Fibroblast of upper back skin (primary cell): ENCODE data around the gene RHBDD1.
A peak's percentile ranks its signal among the peaks of the same experiment; 100 is the strongest.
"Not testable (repeated sequence)": the region's sequence is repeated elsewhere in the genome, so short reads cannot be mapped to it uniquely, and the experiment has no call there.

Source experiments
- DNase-seq: peaks from one replicate; pipeline ENCODE4 v3.0.0-alpha.2; 2013

The RHBDD1 gene

DNA sequence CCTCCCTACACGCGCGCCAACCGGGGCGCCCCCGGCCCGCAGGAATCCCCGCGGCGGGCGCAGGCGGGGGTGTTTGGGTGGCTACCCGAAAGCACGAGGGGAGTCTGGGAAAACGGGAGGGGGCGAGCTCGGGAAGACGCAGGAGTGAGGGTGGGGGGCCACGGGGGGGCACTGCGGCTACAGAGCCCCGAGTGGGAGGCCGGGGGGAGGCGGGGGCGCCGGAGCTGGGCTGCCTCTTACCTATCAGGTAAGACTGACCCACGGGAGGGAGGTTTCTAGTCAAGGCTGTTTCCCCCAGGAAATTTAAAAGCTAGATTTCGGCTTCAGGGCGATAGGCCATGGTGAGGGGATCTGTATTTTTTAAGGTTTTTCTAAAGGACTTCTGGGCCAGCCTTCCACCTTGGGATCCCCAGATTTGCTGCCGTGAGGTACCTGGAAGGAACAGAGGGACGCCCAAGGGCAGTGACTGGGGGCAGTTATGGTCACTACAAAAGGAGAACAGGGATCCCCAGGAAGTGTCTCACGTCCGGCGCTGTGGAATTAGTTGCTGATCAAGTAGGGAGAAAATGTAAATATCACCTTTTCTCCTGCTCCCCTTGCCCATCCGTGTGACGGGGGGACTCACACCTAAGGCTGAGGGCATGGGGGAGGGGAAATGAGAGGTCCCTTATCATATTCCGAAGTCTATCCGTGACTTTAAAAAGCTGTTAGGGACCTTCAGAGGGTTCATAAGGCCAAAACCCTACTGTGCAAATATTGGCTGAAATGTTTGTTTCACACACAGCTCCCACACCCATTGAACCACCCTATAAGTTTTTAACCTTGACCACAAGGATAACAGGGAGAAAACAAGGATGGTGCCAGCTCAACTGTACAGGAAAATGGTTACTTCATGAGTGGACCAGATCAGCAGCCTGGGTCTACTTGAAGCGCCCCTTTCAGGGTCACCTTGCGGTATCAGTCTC lies 35.6 kb upstream of the RHBDD1 start:
- no peak for DNase-seq

DNA sequence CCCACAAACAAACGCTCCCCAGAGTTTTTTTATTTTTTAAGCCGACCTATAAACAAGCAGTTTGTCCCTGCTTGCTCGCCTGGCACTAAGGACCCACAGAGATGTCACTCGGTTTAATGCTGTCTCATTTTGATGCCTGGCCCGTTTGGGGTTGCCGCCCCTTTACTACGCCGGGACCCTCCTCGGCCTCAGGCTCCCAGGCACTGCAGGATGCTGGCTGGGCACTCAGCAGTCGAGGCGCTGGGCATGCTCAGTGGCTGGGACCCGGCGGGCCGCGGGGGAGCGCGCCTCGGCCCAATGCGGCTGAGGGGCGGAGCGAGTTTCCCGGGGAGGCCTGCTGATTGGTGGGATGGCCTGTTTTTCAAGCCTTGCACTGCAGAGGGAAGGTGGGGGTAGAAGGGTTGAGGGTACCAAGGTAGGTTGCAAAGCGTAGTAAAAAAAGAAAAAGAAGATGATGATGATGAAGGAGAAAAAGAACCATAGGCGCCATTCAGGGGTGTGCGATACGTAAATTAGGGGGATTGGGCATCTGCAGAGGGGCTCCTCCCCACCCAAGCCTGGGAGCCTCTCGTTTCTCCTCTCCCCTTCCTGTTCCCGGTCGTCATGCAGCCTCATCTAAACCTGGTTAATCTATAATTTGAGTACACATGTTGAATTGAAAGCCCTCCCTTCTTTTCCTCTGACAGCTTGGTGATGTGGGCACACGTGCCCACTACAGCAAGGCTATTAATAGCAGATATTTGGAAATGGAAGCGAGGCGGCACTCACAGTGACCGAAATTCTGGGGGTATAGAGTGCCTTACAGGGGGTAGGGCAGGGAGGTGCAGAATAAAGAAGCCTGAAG lies 34.7 kb upstream of the RHBDD1 start:
- peak; percentile 62 for DNase-seq

DNA sequence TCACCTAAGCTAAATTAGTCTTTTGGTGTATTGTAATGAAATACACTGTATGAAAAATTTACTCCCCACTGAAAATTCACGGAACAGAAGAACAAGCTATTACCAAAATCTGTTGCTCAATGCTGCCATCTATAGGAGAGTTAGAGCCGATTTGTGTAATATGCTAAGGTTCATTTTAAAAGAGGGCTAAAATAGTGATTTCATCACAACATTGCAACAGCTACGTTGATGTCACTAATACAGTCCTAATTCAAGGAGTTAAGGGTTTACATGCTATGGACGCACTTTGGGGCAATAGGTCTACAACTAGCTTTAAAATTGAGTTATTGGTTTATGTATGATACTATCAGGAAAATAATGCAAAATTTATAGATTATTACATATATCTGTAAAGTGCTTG lies 33.3 kb upstream of the RHBDD1 start:
- DNase-seq, result peak; percentile 84

DNA sequence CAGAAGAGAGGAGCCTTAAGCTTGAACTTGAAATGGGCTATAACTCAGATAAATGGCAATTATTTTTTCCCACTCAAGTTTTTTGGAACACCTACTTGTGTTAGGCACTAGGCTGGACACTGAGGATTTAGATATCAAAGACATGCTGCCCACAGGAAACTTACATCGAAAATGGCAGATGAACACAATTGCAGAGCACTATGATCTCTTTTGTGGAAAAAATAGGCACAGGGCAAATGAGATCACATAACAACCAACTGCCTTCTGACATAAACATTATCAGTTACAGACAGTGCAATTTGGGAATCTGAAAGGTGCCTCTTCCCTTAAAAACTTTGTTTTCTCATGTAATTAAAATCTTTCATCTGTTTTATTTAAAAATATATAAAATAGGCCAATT lies 32.4 kb upstream of the RHBDD1 start:
- no peak for DNase-seq

DNA sequence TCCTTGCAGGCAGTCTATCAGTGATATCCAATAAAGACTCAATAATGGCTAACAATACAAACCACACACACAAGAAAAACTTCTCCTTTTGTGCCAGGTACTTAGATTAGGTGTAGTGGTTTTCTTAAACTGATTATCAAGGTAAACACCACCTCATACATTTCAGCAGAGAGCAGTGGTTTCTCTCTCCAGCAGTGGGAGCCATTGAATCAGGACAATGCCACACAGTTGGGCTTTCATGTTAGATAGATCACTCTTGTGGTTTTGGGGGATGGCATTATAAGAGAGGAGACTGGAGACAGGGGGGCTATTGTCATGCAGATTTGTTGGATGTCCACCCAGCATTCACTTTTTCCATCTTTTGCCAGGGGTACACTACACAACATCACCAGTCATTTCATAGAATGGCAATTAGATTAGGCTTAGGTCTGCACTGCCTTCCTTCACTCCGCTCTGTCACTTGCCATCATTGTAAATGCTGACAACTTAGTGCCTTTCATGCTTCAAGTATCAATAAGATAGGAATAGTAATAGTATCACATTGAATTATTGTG lies 22.6 kb upstream of the RHBDD1 start:
- DNase-seq, result no peak

DNA sequence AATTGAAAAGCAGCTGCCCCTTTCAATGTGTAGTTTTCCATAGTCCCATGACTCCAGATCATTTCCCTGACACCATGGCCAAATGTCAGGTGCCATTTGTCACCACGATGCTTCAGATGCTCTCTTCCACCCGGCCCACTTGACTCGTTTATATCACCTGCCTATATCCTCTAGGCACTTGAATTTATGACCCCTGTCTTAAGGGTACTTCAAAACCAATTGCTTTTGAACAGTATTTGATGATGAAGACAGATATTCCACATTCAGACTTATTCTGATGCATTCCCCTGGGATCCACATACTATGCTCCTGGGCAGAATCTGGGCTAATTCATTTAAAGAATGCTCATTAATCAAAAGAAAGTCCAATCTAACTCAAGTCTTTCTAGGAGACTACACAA lies 16.9 kb upstream of the RHBDD1 start:
- no peak for DNase-seq

DNA sequence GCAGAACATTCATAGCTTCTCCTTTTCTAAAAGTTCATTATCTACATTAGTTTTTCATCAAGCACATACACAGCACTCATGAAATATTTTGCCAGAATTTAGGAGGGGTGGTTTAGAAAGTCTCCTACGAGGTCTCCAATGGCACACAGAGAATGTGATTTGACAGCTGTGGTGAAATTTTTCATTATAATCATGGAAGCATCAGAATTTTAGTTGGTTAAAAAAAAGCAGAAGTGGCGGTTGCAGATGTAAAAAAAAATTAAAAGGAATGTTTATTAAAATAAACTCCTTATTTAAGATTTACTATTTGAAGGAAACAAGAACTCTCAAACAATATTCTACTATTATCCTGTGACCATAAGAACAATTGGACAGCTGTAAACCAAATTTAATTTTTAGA lies 10.8 kb upstream of the RHBDD1 start:
- no peak for DNase-seq

DNA sequence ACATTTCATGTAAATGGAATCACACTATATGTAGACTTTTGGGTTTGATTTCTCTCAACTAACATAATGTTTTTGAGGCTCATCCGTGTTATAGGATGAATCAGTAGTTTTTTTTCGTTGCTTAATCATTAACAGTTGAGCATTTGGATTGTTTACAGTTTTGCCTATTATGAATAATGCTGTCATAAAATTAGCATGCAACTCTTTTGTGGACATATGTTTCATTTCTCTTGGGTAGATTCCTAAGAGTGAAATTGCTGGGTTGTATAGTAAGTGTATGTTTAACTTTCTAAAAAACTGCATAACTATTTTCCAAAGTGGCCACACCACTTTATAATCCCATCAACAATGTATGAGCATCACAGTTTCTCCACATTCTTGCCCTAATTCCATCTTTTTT lies 7.7 kb upstream of the RHBDD1 start:
- peak; percentile 42 for DNase-seq

DNA sequence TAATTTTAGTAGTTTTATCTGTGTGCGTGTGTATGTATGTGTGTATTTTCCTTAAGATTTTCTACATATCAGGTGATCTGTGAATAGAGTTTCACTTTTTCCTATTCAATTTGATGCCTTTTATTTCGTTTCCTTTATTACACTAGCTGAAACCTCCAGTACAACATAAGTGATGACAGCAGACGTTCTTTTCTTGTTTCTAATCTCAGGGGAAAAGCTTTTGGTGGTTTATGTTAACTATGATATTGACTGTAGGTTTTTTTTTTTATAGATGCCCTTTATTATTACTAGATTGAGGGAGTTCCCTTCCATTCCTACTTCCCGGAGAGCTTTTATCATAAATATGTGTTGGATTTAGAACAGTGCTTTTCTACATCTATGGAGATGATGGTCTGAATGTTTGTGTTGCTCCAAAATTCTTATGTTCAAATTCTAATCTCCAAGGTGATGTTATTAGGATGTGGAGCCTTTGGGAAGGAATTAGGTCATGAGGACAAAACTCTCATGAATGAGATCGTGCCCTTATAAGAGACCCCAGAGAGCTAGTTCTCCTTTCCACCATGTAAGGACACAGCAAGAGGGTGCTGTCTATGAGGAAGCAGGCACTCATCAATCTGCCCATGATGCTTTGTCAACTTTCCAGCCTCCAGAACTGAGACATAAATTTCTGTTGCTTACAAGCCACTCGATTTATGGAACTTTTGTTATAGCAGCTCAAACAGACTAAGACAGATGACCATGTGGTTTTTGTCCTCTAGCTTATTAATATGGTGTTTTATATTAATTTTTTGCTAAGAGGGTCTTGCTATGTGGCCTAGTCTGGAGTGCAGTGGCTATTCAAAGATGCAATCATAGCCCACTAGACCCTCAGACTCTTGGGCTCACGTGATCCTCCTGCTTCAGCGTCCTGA lies 5.9 kb upstream of the RHBDD1 start:
- DNase-seq, result no peak

DNA sequence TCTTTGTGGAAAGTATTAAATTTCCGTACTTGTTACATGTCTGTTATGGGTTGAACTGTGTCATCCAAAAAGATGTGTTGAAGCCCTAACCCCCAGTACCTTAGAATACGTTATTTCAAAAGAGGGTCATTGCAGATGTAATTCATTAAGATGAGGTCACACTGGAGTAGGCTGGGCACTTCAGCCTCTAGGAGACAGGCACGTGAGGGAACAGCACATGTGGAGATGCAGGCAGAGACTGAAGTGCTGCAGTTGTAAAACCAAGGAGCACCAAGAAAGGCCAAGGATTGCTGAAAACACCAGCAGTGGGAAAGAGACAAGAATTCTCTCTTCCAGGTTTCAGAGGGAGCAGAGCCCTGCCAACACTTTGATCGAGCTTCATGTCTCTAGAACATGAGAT lies 4.6 kb upstream of the RHBDD1 start:
- DNase-seq, result no peak

DNA sequence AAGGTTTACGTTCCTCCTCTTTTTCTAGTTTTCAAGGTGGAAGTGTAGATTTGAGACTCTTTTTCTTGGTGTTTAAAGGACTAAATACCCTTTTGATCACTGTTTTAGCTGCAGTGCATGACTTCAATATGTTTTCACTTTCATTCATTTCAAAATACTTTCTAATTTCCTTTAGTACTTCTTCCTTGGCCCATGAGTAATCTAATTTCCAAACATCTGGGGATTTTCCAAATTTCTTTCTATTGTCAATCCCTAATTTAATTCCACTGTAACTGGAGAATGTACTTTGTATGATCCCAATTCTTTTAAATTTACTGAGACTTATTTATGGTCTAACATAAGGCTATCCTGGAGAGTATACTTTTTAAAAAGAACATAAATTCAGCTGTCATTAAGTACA lies 3.8 kb upstream of the RHBDD1 start:
- DNase-seq, result no peak

DNA sequence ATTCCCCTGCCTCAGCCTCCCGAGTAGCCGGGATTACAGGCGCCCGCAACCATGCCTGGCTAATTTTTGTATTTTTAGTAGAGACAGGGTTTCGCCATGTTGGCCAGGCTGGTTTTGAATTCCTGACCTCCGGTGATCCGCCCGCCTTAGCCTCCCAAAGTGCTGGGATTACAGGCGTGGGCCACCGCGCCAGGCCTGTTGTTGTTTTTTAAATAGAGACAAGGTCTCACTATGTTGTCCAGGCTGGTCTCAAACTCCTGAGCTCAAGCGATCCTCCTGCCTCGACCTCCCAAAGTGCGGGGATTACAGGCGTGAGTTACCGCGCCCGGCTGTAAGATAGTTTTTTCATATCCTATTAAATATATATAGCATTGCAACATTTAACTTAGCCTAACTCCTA lies 974 bp upstream of the RHBDD1 start:
- not testable (repeated sequence) for DNase-seq

DNA sequence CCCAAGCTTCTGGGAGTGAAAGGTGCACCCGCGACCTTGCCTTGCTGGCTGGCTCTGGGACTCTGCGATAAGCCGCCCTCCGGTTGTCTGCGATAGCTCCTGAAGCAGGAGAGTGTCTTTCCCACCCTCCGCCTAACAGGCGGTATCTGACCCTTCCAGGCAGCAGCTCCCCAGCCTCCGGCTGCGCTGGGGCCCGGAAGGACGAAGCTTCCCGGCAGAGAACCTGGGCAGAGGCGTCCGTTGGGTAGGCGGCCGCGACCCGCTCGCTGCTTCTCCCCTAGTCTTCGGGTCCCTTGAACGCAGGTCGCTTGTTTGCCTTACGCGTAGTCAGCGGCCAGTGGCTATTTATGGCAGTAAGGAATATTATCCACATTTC lies 446 bp upstream of the RHBDD1 start:
- no peak for DNase-seq

DNA sequence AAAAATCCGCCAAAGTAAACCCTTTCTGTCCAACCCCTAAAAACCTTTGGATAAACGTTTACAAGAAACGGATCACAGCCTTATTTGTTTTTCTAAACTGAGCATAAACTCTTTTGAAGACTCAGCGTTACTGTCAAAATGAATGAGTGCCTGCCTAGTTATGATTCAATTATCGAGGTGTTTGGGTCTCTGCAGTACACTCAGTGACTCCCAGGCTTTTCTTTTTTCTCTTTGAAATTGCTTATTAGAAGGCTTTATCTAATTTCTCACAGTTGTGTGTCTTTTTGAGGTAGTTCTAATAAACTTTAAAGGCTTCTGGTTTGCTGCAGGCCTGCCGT lies 663 bp downstream of the RHBDD1 start:
- no peak for DNase-seq

DNA sequence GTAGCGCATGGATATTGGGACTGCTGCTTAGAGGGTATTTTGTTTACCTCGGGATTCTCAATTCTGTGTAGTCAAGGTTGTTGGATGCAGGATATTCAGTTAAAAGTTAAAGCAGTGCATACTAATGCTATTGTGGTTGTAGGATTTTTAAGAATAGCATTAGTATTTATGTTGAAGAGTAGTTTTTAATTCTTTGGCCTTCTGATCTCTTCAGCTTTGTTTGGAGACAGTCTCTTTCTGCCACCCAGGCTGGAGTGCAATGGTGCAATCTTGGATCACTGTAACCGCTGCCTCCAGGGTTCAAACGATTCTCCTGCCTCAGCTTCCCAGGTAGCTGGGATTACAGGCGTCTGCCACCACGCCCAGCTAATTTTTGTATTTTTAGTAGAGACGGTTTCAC lies 1.5 kb downstream of the RHBDD1 start:
- DNase-seq, result no peak

DNA sequence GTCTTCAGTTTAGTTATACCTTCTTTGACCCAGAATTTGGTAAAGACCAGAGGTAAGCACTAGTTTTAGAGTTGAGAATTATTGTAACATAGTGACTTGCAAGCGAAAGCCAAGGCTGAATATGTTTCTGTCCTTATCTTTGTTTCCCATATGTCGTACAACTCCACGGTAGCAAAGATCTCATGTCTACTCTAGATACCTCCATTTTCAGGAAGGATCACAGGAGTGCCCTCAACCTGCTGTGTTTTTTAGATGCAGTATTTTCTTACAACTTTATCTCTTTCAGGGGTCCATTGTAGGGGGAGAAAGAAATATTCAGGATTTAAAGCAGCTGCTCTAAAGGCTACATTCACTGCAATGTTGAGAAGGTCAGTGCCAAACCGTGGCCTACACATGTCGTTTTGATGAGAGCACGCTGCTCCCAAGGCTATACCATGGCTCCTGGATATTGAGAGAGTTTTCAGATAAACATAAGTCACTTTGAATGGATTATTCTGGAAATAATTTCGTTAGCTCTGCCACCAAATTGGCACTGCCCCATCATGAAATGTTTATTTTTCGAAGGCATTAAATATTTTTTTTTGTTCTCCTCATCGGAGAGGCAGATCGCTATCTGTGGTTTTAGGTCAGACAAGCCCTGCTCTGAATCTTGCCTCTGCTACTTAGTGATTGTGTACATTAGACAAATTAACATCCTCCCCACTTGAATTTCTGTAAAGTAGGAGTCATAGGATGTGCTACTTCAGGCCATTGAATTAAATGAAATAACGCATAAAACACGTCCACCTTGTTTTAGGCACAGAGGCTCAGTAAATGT lies 2.1 kb downstream of the RHBDD1 start:
- DNase-seq, result no peak

DNA sequence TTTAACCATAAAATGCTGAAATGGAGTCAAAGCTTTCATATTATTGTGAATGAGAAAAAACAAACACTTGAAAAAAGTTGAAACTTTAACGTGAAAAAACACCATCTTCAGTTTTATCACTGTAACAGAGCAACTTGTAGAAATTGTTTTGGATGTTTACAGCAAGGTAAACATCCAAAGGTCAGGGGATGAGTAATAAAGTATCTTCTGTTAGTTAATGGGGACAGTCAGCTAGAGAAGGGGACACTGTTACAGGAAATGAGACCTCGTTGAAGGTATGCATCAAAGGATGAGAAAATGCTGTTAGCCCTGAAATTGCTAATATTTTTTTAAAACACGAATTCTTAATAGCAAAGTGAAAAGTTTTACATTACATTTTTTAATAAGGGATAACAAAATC lies 2.9 kb downstream of the RHBDD1 start:
- DNase-seq, result no peak

DNA sequence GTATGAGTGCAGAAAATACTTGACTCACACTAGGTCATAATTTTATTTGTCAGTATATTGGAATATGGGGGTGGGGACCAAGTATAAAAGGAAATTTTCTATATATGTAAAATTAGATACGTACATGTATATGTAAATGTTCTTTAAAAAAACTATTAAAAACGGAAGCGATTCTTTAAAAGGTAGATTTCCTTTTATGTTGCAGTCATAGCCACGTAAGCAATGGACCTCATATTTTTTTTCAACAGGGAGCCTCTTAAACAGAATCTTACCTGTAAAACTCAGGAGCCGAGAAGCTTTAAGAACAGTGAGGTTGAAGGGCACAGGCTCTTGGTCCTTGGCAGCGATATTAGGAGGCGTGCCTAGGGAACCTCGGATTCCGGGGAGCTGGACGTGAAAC lies 3.3 kb downstream of the RHBDD1 start:
- no peak for DNase-seq

DNA sequence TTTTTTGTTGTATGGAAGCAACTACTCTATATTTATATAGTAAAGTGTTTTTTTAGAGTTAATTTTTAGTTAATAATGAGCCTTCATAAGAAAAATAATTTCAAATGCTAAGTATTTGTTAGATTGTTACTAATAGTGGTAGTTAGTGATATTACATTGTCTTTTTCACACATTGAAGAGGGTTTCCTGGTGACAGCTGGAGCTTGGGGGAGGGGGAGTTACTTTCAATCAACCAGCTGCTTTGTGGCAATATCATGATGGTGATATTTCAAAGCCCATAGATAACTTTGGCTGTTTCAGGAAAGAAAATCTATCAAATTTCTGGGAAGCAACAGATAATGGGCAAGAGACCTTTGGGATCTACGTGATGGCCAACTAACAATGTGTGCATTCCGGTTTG lies 4.1 kb downstream of the RHBDD1 start:
- DNase-seq, result no peak

DNA sequence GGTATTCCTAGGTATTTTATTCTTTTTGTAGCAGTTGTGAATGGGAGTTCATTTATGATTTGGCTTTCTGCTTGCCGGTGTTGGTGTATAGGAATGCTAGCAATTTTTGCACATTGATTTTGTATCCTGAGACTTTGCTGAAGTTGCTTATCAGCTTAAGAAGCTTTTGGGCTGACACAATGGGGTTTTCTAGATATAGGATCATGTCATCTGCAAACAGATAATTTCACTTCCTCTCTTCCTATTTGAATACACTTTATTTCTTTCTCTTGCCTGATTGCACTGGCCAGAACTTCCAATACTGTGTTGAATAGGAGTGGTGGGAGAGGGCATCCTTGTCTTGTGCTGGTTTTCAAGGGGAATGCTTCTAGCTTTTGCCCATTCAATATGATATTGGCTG lies 7.1 kb downstream of the RHBDD1 start:
- not testable (repeated sequence) for DNase-seq

DNA sequence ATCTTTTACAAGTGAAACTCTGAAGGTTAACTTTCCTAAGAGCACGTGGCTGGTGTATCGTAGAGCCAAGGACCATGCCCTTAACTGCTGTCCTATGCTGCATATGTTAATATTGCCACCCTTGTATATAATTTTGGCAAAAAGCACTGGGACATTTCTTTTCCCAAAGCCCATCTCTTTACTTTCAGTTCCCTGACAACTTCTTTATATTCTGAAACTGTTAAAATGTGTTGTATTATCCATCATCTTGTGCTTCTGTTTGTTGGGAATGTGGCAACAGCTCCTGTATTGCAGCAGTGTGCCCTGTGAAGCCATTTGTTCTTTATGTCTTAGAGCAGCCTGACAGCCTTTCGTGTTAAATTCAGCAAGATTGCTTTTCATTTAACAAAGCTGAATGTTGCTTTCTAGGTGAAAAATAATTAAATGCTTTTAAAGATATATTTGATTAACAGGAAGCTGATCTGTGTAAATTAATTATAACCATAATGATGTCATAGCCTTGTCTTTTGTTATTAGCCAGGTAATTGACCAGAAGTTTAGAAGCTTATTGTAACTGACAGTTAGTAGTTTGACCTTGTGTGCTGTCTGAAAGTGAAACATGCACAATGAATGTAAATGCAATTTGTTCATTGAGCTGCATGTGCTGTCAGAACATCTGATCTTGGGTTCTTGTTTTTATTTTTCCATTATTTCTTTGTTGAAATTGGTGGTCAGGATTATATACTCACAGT lies 9.7 kb downstream of the RHBDD1 start:
- no peak for DNase-seq
